Mammary epithelial cell (primary cell): ENCODE measurements around the gene AKAP8.

ENCODE experiments used
- CTCF ChIP-seq, 2 donors: IDR thresholded peaks in 1 of 2; conservative IDR thresholded peaks in 1 of 2; 2 replicates each; pipeline ENCODE4 v1.5.1; 2011 to 2012; ENCODE audit warnings: inconsistent platforms in 2 of 2, low read length in 2 of 2, mild to moderate bottlenecking in 2 of 2, control low read depth in 1 of 2, low read depth in 1 of 2; ENCODE audit not compliant: insufficient read depth in 1 of 2; ENCODE audit errors: extremely low read depth in 1 of 2
- EZH2 ChIP-seq: IDR thresholded peaks from 2 replicates; pipeline ENCODE4 v1.6.1; 2012; ENCODE audit warnings: low read length, inconsistent platforms, borderline replicate concordance

- no peak for TF ChIP-seq CTCF (conservative IDR thresholded peaks at IDR 0.05 in 1 of 2, IDR thresholded peaks at IDR 0.05 in 1 of 2; ENCODE audit: extremely low read depth in 1 of 2, insufficient read depth in 1 of 2, low read depth in 1 of 2, low read length in 2 of 2)
- TF ChIP-seq EZH2 = no peak
Observed at GRCh38 chr19:15330801-15331418, 48.7 kb downstream of the AKAP8 start.
